Measurements from ENCODE around the gene SHF.

Gene SHF

DNA sequence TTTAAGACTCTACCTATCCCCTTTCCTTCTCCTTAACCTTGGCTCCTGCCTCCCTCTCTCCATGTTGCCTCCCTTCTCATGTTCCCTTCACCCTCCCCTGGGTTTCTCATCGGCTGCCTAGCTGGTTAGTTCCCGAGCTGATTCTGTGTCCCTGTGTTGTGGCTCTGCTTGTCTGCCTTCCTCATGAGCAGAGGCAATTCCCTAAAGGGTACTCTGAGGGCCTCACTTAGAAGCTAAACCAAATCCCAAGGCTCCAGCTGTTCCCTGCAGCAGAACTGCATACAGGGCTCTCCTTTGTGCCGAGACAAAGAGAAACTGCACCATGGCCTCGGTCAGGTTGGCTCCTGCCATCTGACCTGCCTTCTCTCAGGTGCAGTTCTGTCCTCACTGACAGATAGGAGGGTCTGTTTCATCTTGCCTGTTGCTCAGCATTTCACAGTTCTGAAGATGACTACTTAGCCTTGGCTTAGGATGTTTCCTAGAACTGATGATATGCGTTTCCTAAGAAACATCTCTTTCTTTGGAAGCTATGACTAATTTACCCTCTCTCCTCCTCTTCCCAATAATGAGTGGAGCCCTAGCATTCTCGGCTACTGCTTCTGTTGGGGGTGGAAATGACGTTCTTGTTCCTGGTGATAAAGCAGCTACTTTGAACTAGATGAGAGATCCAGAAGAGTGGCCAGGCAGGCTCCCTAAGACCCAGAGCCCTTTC is 30.9 kb downstream of the SHF start:
- no peak for DNase-seq
- Mint-ChIP-seq H3K27me3 (no peaks in the 10 kb centered on the region), H3K27ac (peak overlapping the region in 1 of 2 donors; percentile 33), H3K36me3 (ENCODE audit: insufficient read depth) (peaks cover 3% of the 10 kb centered on the region), H3K9me3 (no peaks in the 10 kb centered on the region), H3K4me1 (ENCODE audit: low read depth in 2 of 2) (peaks cover 4 to 16% of the 10 kb centered on the region in 2 donors), H3K4me3 (no peak overlapping the region)
- ATAC-seq (replicated peaks): no peak

DNA sequence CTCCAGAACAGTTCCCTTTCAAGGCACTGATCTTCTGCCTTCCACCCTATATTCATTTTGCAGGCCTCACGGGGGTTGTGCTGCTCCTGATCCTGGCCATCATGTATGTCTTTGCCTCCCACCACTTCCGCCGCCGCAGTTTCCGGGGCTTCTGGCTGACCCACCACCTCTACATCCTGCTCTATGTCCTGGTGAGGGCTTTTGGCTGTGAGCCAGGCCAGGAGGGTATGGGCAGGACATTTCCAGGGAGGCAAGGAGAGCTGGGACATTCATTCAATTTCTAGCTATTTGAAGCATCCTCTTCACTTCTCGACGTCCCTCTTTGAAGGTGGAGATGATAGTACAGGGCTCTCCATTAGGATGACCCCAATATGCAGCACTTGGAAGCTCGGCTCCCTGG is 32.0 kb downstream of the SHF start:
- Mint-ChIP-seq H3K4me3 (no peak overlapping the region), H3K36me3 (ENCODE audit: insufficient read depth) (peaks cover 3% of the 10 kb centered on the region), H3K27me3 (no peaks in the 10 kb centered on the region), H3K27ac (no peak overlapping the region), H3K9me3 (no peaks in the 10 kb centered on the region), H3K4me1 (ENCODE audit: low read depth in 2 of 2) (peaks cover 2 to 14% of the 10 kb centered on the region in 2 donors)
- ATAC-seq (replicated peaks) (no peak), DNase-seq (no peak)

- ATAC-seq (replicated peaks) (no peak), DNase-seq (no peak)
- Mint-ChIP-seq H3K27ac (no peak overlapping the region), H3K9me3 (no peaks in the 10 kb centered on the region), H3K4me3 (no peak overlapping the region), H3K4me1 (ENCODE audit: low read depth in 2 of 2) (peaks cover 0 to 7% of the 10 kb centered on the region in 2 donors), H3K27me3 (no peaks in the 10 kb centered on the region), H3K36me3 (ENCODE audit: insufficient read depth) (no peaks in the 10 kb centered on the region)
Measured at GRCh38 chr15:45151998-45152828, 35.6 kb downstream of the SHF start.

- ATAC-seq (replicated peaks) (no peak), DNase-seq (no peak)
- Mint-ChIP-seq H3K36me3 (ENCODE audit: insufficient read depth) (no peaks in the 10 kb centered on the region), H3K4me3 (no peak overlapping the region), H3K9me3 (no peaks in the 10 kb centered on the region), H3K27ac (no peak overlapping the region), H3K27me3 (no peaks in the 10 kb centered on the region), H3K4me1 (ENCODE audit: low read depth in 2 of 2) (peaks cover 0 to 5% of the 10 kb centered on the region in 2 donors)
Measured at GRCh38 chr15:45150997-45151396, 36.8 kb downstream of the SHF start.

GRCh38 chr15:45150481-45150880 is 37.3 kb downstream of the SHF start:
- no peak overlapping the region for H3K27ac Mint-ChIP-seq
- ATAC-seq (replicated peaks) (no peak), DNase-seq (no peak)
- no peaks in the 10 kb centered on the region for H3K27me3 Mint-ChIP-seq
- no peak overlapping the region for H3K4me3 Mint-ChIP-seq
- H3K4me1 Mint-ChIP-seq (ENCODE audit: low read depth in 2 of 2): peaks cover 0 to 8% of the 10 kb centered on the region in 2 donors
- H3K9me3 Mint-ChIP-seq: no peaks in the 10 kb centered on the region
- H3K36me3 Mint-ChIP-seq (ENCODE audit: insufficient read depth): no peaks in the 10 kb centered on the region

GRCh38 chr15:45149060-45149459 is 38.7 kb downstream of the SHF start:
- Mint-ChIP-seq H3K27ac (peak overlapping the region in 1 of 2 donors; percentile 69), H3K36me3 (ENCODE audit: insufficient read depth) (no peaks in the 10 kb centered on the region), H3K9me3 (no peaks in the 10 kb centered on the region), H3K27me3 (no peaks in the 10 kb centered on the region), H3K4me3 (no peak overlapping the region), H3K4me1 (ENCODE audit: low read depth in 2 of 2) (peaks cover 2 to 8% of the 10 kb centered on the region in 2 donors)
- DNase-seq (no peak), ATAC-seq (replicated peaks) (no peak)

GRCh38 chr15:45148076-45149059 is 39.4 kb downstream of the SHF start:
- ATAC-seq (replicated peaks) (no peak), DNase-seq (no peak)
- Mint-ChIP-seq H3K9me3 (no peaks in the 10 kb centered on the region), H3K4me1 (ENCODE audit: low read depth in 2 of 2) (peaks cover 2 to 8% of the 10 kb centered on the region in 2 donors), H3K27me3 (no peaks in the 10 kb centered on the region), H3K36me3 (ENCODE audit: insufficient read depth) (no peaks in the 10 kb centered on the region), H3K4me3 (no peak overlapping the region), H3K27ac (peak overlapping the region in 1 of 2 donors; percentile 69)

DNA sequence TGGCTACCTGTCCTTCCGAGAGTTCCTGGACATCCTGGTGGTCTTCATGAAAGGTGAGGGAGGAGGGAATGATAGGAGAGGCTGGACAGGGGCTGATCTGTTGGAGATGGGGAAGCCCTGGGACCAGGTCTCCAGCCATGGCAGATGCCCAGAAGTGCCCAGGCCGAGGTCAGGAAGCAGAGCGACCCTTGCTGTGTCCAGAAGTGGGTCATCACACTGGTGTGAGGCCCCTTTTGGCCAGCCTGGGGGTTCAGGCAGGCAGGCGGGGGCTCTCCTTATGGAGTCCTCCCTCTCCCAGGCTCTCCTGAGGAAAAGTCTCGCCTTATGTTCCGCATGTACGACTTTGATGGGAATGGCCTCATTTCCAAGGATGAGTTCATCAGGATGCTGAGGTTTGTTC is 40.2 kb downstream of the SHF start:
- no peak for DNase-seq
- Mint-ChIP-seq H3K27ac (no peak overlapping the region), H3K4me3 (no peak overlapping the region), H3K9me3 (no peaks in the 10 kb centered on the region), H3K4me1 (ENCODE audit: low read depth in 2 of 2) (peaks cover 2 to 8% of the 10 kb centered on the region in 2 donors), H3K27me3 (no peaks in the 10 kb centered on the region), H3K36me3 (ENCODE audit: insufficient read depth) (no peaks in the 10 kb centered on the region)
- ATAC-seq (replicated peaks): no peak

DNA sequence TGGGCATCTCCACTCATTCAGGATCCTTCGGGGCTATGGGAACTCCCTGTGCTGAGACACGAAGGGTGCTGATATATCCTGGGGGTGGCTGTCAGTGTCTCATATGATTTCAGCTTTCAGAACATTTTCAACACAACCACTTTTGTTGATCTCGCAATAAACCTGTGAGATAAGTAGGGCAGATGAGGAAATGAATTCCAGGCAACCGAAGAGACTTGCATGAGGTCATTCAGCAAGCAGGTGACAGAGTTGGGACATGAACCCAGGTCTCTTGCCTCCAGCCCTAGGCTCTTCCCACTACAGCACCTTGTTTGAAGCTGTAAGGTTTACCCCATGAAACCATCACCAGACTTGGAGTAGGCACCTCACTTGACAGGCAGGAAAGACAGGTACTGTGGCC is 41.4 kb downstream of the SHF start:
- DNase-seq: no peak

DNA sequence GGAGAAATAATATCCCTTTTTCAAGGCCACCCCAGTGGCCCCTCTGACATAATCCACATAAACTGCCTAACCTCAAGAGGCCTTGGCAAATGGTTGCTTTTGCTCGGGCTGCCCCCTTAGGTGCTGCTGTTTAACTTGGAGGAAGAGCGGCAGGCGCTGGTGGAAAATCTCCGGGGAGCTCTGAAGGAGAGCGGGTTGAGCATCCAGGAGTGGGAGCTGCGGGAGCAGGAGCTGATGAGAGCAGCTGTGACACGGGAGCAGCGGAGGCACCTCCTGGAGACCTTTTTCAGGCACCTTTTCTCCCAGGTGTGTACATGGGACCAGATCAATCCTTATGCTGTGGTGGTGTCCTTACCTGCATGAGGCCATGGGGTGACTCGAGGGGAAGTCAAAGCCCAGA is 43.0 kb downstream of the SHF start:
- ATAC-seq (replicated peaks): no peak
- Mint-ChIP-seq H3K4me1 (ENCODE audit: low read depth in 2 of 2) (peaks cover 2 to 8% of the 10 kb centered on the region in 2 donors), H3K4me3 (no peak overlapping the region), H3K27ac (no peak overlapping the region), H3K27me3 (no peaks in the 10 kb centered on the region), H3K9me3 (no peaks in the 10 kb centered on the region), H3K36me3 (ENCODE audit: insufficient read depth) (no peaks in the 10 kb centered on the region)
- no peak for DNase-seq

More for the DNA sequence above, 41.4 kb downstream of the SHF start:
- Mint-ChIP-seq H3K9me3 (no peaks in the 10 kb centered on the region), H3K27me3 (no peaks in the 10 kb centered on the region), H3K4me1 (ENCODE audit: low read depth in 2 of 2) (peaks cover 2 to 8% of the 10 kb centered on the region in 2 donors), H3K36me3 (ENCODE audit: insufficient read depth) (no peaks in the 10 kb centered on the region), H3K27ac (peak overlapping the region in 1 of 2 donors; percentile 79), H3K4me3 (no peak overlapping the region)
- ATAC-seq (replicated peaks): no peak

DNA sequence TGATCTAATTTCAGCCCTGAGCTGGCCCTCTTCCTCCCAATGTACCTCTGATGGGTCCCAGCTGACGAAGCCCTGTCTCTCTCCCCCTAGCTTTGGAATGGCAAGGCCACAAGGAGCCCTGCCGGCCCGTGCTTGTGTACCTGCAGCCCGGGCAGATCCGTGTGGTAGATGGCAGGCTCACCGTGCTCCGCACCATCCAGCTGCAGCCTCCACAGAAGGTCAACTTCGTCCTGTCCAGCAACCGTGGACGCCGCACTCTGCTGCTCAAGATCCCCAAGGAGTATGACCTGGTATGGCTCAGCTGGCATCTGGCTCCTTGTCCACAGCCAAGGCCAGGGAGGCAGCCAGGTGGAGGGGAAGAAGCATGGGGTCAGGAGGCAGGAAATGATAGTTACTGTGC is 43.8 kb downstream of the SHF start:
- ATAC-seq (replicated peaks): no peak
- H3K4me3 Mint-ChIP-seq: no peak overlapping the region
- no peak overlapping the region for H3K27ac Mint-ChIP-seq

GRCh38 chr15:45143056-45143455 is 44.7 kb downstream of the SHF start:
- Mint-ChIP-seq H3K27me3 (peaks cover 0 to 5% of the 10 kb centered on the region in 2 donors), H3K27ac (no peak overlapping the region), H3K9me3 (no peaks in the 10 kb centered on the region), H3K36me3 (ENCODE audit: insufficient read depth) (no peaks in the 10 kb centered on the region), H3K4me1 (ENCODE audit: low read depth in 2 of 2) (peaks cover 2 to 5% of the 10 kb centered on the region in 2 donors), H3K4me3 (no peak overlapping the region)
- no peak for ATAC-seq (replicated peaks)
- no peak for DNase-seq

More for the DNA sequence above, 43.8 kb downstream of the SHF start:
- H3K4me1 Mint-ChIP-seq (ENCODE audit: low read depth in 2 of 2): peaks cover 2 to 7% of the 10 kb centered on the region in 2 donors
- H3K9me3 Mint-ChIP-seq: no peaks in the 10 kb centered on the region
- H3K36me3 Mint-ChIP-seq (ENCODE audit: insufficient read depth): no peaks in the 10 kb centered on the region
- no peaks in the 10 kb centered on the region for H3K27me3 Mint-ChIP-seq
- DNase-seq: no peak

GRCh38 chr15:45141386-45141785 is 46.4 kb downstream of the SHF start:
- Mint-ChIP-seq H3K36me3 (ENCODE audit: insufficient read depth) (no peaks in the 10 kb centered on the region), H3K4me1 (ENCODE audit: low read depth in 2 of 2) (peaks cover 3 to 5% of the 10 kb centered on the region in 2 donors), H3K27me3 (peaks cover 5 to 15% of the 10 kb centered on the region in 2 donors), H3K27ac (peak overlapping the region in 1 of 2 donors; percentile 52), H3K9me3 (no peaks in the 10 kb centered on the region), H3K4me3 (no peak overlapping the region)
- ATAC-seq (replicated peaks) (no peak), DNase-seq (no peak)
